ENCODE results near the gene ERC2.

ERC2 gene

DNA sequence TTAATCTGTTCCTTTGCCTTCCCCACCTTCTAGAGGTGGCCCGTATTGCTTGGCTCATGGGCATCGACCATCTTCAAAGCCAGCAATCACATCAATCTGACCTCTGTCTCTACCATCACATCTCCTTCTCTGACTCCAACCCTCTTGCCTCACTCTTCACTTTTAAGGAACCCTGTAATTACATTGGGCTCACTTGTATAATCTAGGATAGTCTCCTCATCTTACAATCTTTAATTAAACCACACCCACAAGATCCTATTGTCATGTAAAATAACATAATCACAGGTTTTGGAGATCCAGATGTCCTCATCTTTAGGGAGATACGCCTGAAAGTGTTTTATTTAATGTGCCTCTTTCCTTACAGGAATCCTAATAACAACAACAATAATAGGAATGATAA, 234.5 kb downstream of the ERC2 start:
- no peak for DNase-seq

DNA sequence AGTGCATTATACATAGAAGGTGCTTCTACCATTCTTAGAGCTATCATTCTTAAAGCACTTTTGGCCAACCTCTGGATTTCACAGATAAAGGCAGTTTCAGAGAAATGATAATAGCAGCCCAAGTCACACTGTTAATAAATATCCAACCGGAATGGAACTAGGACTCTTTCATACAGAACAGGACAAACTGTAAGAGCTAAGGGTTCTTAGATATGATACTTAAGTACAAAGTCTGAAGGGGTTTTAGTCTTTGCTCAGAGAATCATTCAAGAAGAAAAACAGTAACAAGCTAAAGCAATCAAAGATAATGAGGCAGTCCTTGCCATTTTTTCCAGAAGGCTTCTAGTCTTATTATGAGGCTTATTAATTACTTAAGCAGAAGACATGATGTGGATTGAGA, 239.0 kb downstream of the ERC2 start:
- DNase-seq: no peak

DNA sequence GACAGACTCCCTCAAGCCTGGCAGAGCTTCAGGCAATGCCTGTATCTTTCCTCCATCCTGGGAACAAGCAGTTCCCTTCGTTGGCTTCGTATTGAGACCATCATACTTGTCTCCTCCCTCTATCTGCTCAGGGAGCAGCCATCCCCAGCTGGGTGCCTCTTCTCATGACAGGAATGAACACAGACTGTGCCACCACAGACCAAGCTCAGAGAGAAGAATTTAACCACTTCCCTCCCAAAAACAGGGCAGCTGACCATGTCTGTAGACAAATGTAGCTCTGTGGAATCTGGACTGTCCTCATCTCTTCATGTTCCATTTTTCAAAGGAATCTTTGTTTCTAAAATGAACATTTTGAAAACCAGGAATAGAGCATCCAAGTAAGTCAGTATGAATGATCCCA, 245.4 kb downstream of the ERC2 start:
- DNase-seq: no peak

DNA sequence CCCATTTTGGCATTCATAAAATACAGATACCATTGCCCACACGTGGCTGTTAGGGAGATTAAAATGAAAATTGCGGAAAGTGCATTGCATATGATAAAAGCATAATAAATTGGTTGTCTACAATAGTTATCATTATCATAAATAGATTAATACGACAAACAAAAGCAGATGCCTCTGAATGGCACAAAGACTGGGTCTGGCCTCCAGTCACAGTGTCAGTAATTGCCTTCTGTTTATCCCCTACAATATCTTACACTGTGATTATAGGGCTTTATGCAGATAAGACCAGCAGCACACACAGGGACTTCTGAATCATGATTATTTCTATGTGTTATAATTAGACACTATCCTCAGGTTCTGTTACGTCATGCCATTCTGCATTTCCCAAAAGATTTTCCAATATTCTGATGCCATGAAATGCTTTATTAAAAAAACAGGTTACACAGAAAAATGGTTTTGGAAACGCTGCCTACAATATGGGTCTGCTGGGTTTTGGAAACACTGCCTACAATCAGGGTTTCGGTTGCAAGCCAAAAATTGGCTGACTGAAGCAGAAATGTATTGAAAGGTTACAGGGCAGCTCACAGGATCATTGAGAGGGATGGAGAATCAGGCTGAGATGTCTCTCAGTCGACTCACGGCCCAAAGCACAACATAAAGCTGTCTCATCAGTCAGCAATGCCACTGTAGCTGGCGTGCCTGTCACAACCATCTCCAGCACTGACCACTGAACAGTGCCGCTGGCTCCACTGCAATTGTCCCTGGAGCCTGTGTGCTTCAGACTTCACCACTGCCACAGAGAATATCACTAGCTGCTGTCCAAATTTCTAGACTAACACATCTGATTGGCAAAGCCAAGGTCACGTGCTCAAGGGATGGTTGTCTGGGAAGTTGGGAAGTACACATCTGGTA, 248.1 kb downstream of the ERC2 start:
- DNase-seq: no peak

DNA sequence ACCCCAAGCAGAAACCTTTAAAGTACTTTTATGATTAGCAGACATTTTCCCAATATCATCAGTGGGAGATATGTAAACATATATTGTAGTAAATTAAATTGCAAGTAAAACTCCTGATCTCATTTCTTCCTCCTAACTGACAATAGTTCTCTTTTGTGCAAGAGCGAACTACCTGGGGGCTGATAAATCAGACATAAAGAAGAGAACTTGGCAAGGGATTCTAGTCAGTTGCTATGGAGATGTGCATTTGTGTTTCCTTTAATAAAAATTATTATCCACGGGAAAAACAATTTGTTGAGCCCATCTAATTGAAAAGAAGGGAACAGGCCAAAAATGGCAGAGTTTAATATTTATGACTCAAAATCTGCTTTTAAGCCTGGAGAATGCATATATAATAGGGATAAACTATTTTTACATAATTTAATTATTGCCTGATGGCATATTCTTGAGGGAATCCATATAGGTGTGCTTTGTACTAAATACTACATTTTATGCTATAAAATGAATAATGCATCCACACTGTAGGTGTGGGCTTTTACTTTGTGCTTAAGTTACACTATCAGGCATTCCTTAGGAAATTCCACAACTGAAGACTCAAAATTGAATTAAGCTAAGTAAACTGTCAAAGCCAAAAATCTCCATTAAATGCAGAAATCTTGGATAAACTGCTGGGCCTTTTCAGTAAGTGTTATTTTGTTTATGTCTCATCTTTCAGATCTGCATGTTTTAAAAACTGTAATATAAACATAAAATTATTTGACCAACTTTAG, 258.1 kb downstream of the ERC2 start:
- DNase-seq: no peak

DNA sequence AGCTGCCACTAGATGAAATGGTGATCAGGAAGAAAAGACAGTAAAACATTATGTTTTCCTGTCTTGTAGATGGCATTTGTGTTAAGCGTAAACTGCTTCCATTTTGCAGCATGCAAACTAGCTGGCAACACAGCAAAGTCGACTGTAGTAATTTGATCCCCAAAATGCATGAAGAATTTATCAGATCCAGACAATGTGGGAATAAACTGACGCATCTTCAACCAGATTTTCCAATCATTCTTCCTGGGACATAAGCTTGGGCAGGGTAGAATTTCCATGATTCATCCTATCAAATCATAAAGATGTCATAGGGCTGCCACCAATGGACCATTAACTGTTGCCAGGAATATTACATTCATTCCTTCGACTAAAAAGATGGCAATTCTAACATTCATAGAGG, 260.3 kb downstream of the ERC2 start:
- DNase-seq: no peak

DNA sequence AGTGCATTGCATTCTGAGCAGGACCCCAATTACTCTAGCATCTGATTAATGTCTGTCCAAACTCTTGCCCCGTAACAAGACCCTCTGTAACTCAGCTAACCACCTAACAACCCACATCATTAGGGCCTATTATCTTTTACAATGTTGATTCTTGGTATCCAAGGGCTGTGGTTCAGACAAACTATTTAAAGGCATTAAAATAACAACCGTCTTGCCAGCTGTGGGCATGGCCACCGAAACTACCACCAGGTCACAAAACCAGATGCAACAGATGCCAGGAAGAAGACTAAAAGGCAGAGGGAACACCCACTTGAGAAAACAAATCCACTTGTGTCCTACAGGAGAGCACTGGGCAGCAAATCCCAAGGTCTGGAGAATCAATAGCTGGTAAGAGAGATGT, 262.9 kb downstream of the ERC2 start:
- no peak for DNase-seq

DNA sequence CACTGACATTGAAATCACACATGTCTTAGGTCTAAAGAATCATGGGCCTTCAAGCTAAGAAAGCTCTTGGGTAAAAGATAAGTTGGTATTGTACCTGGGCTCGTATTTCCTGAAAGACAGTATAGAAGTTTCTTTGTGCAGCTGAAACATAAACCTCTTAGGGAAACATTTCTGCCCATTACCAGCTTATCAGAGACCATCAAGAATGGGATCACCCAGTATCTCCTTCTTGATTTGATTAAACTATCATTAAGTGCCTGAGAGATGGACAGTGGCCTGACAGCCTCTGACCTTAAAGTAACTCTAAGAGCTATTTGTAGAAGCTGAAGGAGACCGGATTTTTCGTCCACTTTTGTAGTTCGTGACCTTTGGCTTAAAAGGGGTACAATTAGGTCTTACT, 265.3 kb downstream of the ERC2 start:
- DNase-seq: no peak

DNA sequence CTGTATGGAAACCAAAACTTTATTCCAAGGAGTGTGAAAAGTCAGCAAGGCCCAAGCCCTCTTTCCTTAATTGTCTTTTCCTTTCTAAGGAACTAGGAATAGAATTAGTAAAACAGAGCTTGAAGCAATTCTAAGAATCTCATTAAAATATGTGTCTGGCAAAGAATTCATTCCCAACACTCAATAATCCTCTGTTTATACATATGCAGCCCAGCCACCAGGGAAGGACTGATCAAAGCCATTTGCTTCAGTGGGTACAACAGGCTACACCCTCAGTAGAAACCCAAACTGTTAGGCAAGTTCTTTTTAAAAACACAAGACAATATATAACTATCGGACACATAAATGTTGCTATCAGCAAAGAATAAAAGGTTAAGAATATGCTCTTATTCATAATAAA, 266.9 kb downstream of the ERC2 start:
- DNase-seq: no peak

DNA sequence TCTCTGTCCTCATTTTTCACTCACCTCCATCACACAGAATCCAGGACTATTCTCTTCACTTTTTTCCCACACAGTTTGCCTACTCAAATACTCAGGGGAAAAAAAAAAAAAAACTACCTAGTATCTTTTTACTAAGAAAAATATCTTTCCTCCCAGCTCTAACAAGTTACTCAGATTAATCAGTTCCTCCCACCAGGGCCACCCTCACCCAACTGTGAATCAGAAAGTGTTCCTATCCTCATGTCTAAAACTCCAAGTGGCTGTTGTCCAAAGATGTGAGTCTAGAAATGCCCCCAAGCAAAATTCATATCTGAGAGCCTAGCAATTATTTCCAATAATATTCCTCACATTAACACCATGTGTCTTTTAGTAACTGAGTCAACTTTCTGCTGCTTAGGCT, 268.0 kb downstream of the ERC2 start:
- DNase-seq: no peak

DNA sequence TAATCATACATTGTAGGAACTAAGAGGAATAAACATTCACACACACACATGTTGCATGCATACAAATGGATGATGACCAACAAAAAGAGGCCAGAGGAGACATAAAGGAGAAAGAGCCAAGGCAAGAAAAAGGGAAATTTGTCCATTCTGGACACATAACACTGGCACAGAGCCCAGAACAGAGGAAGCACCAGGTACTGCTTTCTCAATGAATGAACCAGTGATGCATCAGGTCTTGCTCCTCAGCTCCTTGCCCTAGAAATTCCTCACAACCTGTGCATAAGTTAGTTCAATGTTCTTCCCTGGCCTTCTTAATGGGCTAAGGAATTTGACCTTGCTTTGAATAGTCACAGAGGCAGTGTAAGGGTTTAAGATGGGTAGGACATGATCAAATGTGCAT, 270.3 kb downstream of the ERC2 start:
- no peak for DNase-seq

DNA sequence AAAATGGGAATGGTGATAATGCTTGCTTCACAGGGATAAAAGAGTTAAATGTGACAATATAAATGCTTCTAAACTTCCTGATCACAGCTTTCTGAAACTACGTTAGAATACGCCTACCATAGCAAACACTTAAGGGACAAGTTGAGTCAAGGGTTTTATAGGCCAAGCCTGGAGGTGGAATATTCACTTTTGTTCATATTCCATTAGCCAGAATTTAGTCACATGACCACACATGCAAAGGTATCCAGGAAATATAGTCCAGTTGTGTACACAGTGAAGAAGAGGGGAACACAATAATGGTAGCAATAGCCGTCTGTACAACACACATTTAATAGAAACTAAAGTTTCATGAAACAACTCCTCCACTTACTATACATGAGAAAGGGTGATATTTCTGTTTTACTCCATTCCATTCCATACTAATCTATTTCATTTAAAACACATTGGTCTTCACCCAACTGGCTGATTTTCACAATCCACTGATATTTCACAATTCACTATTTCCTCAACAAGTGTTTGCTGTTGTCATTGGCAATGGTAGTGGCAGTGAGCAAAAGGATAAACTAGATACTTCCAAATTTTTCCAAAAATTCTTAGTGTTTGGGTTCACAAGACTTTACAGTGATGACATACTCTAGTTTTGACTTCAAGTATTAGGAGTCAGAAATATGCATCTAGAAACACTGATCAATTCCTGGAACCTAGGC, 270.9 kb downstream of the ERC2 start:
- no peak for DNase-seq

DNA sequence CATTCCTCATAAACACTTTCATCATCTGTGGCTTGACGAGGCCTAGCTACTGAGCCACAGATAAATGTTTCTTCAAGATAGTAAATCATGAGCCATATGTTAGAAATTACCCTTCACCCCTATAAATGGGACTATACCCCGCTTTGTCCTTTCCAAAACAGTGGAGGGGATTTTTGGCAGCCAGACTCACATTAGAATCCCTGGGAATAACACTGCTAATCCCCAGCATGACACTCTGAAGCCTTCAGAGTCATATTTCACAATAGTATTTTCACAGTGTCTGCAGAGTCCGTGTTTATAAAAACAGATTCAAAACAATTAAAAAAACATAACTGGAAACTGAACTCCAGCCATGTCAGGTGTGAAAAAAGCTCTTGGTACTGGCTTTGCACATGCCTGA, 271.6 kb downstream of the ERC2 start:
- no peak for DNase-seq

DNA sequence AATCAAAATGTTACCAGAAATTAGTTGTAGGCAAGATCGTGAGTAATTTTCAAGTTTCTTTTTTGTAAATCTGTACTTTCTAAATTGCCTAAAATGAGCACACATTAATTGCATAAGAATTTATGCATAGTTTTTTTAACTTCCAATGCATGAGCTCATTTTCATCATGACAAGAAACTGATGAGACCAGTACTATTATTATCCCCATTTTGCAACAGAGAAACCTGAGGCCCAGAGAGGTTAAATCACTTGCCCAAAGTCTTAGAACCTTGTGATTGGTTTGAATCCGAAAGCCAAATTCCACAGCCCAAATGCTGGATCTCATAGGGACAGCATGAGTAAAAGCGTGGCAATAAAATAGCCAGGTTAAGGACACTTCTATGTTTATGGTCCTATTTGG, 274.7 kb downstream of the ERC2 start:
- DNase-seq: no peak

DNA sequence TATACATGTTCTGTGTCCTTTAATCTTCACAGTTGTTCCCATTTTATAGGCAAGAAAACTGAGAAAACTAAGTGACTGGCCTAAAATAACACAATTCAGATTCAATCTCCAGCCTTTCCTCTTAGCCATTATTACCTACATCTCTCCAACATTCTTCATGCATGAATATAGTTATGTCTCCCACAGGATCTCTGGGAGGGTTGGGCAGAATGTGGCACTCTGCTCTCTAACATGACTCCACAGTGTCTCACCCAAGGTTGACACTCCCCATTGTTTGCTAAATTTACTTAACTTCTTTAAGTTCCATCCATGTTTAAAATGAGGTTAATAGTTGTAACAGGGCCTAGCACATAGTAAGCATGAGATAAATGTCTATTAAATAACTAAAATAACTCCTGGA, 276.3 kb downstream of the ERC2 start:
- DNase-seq: no peak

DNA sequence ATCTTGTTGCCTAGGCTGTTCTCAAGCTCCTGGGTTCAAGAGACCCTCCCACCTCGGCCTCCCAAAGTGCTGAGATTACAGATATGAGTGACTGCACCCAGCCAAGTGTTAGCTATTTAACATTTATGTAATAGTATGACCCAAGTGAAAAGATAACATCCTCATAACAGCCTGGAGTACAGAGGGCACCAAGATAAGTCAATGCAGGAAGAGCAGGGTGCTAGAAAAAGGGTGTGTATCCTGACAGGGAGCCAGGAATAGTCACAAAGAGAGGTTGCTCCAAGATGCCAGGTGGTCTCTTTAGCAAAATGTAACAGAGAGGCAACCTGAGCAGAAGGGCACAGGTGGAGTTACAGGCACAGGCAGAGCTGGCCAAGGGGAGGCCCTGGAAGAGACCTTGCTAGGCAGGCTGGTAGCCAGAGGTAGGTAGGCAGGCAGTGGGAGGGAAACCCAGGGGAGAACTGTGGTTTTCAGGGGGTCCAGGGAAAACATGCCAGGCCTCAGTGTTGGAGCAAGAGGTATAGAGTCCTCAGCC, 277.4 kb downstream of the ERC2 start:
- DNase-seq: no peak

DNA sequence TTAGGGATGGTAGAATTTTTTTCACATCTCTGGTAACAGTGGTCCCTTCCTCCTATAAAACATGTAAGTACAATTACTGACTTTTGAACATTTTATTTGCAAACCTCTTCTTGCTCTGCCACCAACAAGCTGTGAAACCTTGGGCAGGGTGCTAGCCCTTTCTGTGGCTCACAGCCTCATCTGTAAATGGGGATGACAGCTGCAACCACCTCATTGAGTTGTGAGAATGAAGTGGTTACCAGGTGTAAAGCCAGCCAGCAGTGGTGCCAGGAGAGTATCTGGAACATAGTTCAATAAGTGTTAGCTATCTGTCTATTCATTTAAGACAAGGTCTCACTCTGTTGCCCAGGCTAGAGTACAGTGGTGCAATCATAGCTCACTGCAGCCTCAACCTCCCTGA, 278.1 kb downstream of the ERC2 start:
- DNase-seq: no peak

DNA sequence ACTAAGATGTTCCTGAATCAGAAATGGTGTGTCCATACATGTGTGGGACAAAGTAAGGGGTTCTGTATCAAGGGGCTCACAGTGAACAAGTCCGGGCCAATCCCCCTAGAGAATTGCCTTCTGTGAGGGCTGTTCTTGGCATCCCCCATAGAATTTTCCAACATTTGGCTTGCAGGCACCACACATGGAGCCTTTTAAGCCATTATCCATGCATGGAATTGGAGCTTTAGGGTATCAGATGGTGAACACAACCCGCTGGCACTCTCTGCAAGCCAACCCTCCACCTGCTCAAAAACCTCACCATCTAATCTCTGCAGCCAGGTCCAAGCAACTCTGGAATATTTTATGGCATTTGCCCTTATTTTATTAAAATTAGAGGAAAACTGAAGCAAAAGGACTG, 278.7 kb downstream of the ERC2 start:
- no peak for DNase-seq

DNA sequence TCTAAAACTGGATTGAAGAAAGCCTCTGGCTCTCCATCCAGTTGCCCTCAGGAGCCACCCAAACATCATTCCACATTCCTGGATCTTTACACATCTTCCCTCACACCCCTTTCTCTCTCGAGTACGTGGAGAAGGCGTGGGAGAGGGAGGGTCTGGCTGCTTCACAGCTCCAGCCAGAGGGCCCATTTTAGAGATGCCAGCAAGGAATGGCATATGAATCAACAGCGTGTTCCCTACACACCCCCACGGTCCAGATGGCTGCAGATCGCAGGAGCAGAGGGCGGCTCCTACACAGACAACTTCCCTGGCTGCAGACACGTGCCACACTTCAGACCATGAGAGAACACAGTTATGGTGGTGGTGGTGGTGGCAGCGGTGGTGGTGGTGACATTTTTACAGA, 280.1 kb downstream of the ERC2 start:
- DNase-seq: no peak

DNA sequence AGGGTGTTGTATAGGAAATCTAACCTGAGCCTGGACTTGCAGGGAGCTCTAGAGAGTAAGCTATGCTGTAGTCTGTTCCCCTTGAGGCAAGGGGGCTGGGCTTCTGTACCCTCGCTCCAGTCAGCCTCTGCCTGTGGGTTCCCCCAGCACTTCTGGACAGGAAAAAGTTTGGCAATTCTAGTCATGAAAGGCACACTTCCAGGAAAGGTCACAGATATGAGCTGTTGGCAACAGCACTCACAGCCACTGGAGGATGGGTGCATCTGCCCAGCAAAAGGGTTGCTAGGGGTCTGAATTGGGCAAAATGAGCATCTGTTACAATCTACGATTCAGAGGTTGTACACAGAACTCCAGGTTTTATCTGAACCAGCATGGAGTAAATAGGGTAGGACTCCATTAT, 281.2 kb downstream of the ERC2 start:
- no peak for DNase-seq

DNA sequence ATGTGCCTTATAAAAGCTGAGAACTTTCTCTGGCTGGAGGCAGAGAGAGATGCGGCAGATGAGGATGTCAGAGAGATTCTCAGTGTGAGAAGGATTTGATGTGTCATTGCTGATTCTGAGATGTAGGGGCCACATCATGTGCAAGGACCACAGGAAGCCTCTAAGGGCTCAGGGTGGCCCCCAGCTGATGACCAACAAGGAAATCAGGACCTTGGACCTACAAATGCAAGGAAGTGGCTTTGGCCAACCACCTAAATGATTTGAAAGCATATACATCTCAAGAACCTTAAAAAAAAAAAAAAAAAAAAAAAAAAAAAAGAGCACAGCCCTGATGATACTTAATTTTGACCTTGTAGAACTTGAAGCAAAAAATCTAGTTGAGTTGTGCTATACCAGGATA, 282.4 kb downstream of the ERC2 start:
- DNase-seq: no peak

DNA sequence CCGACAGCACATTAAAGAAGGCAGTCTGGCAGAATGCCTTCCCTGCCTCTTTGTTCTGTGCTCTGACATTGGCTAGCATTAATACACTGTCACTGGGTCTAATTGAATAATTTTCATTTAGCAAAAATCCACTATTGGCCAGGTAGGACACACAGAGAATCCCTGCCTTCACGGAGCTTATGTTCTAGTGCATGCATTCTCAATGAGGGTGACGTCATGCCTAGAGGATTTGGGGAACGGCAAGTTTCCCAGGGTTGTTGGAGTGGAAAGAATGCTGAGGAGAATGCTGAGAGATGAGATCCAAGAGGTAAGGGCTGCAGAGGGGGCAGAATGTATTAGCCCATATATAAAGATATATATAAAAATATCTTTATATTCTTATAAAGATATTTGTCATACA, 284.7 kb downstream of the ERC2 start:
- no peak for DNase-seq

DNA sequence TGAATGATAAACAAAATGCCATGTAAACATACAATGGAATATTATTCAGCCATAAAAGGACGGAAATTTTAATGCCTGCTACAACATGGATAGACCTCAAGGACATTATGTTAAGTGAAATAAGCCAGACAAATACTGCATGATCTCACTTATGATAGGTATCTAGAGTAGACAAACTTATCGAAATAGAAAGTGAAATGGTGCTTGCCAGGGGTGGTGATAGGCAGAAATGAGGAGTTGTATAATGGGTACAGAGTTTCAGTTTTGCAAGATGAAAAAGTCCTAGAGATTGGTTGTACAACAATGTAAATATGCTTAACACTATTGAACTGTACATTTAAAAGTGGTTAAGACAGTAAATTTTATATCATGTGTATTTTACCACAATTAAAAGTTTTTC, 287.8 kb downstream of the ERC2 start:
- no peak for DNase-seq

DNA sequence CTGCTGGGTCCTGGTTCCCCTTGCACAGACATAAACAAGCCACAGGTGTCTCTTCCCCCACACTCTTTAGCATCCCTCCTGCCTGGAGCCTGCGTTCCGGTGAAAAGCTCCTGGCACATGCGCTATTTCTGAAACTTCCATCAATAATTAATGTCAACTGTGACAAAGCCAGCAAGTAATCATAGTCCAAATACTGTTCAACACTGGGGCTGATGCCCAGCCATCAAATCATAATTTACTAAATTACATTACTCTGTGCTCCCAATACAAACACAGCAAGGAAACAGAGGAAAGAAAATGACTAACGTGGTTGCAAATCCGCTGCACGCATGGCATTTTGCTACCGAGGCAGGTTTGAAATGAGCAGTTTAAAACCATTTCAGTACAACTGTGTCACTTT, 294.7 kb downstream of the ERC2 start:
- peak; percentile 53 for DNase-seq

Data from COR-L47 (cell line).